Renal cortex interstitium (tissue), 11 donors: ENCODE data around the gene TMC5. TPM values are rescaled to one million over a fixed set of nuclear protein-coding genes. Genes with fewer than 3 reads are reported as not detected.
"Not testable (repeated sequence)": the region's sequence is repeated elsewhere in the genome, so short reads cannot be mapped to it uniquely, and the experiment has no call there.

Experiments used
- DNase-seq, 11 donors: peaks; one replicate each; pipeline ENCODE4 v3.0.0-alpha.2; 2013; ENCODE audit warnings: low read depth in 9 of 11, low spot score in 4 of 11; ENCODE audit errors: extremely low read depth in 1 of 11
- polyA plus RNA-seq, 3 donors: library from polyadenylated mRNA; unstranded; fragments of 120-200 nt; gene quantifications; one replicate each; pipeline ENCODE4 v1.2.1, GENCODE V29; 2013; ENCODE audit not compliant: insufficient read length in 3 of 3

The TMC5 gene
- polyA plus RNA-seq, 3 donors: 0.23 to 0.70 (median 0.62) TPM

DNA sequence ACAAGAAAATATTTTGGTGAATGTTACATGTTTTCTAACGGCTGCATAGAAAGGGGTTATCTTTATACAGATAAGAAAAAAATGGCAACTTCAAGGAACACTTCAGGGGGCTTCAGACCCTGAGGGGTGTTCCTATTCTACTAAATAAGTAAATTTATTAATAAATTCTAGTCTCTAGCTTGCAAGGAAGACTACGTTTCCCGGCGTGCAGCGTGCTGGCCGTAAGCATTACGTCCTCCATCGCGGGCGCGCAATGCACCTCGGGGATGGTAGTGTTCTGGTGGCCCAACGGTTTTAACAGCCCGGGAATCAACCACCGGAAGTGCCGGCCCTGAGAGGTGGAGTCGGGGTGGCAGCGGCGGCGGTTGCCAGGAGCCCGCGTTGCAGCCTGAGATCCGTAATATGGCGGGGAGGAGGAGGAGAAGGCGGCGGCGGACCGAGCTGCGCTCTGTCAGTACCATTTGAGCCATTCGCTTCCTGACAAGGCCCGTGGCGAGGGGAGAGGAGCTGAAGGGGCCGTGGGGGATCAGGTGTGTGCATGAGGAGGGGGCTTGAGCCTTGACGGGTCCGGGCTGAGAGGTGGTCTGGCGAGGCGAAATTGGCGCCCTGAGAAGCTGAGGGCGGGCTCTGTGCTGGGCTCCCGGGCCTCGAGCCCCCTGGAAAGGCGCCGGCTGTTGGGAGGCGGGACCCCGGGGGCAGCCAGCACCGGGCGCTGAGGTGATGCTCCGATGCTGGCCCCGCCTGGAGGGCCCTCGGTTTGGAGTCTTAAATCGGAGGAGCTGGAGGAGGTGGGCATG lies 106.1 kb downstream of the TMC5 start, which contains the start of gene CCP110:
Gene CCP110, plus strand, starts transcription at position 384 of the 797 bp plus-strand sequence. CDS start 3,940 bp downstream, outside the sequence.
- peak; percentile 72 to 96 (median 90) for DNase-seq

GRCh38 chr16:19524356-19524615 lies 106.6 kb downstream of the TMC5 start:
- DNase-seq: no peak

- peak in 2 of 11 donors; percentile 15 to 42 for DNase-seq
These were observed 107.1 kb downstream of the TMC5 start for GRCh38 chr16:19524616-19525384.

DNA sequence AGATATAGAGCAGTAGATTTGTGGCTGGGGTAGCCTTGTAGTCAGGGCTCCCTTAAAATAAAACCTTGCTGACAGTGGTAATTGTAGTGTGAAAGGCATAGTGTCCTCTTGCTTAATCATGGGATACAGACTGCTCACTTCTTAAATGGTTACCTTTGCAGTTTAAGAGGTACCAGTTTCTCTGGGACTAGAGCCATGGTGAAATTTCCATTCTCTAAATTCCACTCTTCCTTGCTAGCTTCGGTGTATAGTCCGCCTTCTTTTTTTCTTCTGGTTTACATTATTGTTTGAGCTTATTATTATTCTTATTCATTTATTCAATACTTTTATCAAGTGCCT lies 107.7 kb downstream of the TMC5 start:
- DNase-seq: no peak

- no peak for DNase-seq
These were observed 109.5 kb downstream of the TMC5 start for GRCh38 chr16:19527161-19527560.

- DNase-seq: no peak
These were observed 111.0 kb downstream of the TMC5 start for GRCh38 chr16:19528666-19529065.

DNA sequence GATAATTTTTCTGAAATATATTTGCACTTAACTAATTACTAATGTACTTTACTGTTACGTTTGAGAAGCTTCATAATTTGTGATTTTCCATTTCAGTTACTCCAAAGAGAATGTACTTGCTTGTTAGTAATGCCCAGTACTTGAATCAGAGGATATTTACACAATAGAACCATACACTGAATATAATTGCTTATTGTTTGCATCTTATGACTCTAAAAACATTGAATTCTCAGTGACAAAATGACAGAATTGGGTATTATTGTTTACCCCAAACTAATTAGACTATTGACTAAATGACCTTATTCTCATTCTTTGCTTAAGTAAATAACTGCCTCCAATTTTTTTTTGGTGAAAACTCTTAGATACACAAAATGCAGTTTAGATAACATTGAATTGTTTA lies 114.9 kb downstream of the TMC5 start:
- DNase-seq: no peak

GRCh38 chr16:19540241-19540970 lies 122.7 kb downstream of the TMC5 start:
- no peak for DNase-seq

DNA sequence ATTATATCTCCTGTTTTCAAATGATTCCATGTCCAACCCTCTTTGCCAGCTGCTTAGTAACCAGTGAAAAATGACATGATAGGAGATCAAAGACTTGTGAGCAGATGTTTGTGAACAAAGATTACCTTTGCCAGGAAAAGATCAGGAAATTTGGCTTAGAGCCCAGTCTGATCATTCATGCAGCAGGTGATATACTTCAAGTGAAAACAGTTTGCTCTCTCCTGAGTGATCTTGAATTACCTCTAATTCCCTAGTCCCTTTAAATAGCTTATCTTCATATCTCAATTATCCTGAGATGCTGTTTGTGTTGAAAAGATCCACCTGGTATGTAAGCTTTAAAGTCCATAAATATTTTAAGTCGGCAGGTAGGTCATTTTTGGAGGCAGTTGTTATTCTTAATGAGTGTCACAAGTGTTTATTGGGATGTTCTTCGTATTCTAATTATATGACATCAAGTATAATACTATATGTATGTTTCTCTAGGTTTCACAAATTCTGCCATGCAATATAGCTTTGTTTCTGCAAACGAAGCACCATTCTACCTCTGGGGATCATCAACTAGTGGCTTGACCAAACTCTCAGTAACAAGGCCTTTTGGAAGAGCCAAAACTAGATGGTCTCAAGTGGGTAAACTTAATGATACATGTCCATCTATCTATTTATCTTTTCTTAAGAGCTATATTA lies 124.6 kb downstream of the TMC5 start:
- DNase-seq: no peak

GRCh38 chr16:19543278-19543996 lies 125.8 kb downstream of the TMC5 start:
- DNase-seq: not testable (repeated sequence)

DNA sequence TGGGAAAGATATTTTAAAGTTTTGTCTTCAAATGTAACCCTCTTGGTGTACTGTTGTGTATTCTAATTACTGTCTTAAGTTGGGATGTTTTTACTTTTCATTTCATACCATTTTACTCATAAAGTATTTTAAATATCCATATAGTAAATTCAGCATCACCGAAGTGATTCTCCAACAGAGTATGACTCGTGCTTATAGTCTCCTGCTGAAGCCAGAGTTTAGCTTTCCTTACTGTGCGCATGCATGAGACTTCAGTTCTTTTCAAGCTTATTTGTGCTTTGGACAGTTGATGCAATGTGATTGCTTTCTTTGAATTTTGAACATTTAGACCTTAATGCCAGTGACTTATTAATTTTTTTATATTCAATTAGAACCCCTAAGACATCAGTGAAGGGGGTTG lies 130.5 kb downstream of the TMC5 start:
- no peak for DNase-seq

Other genes with a start within 250 kb of the TMC5 start
- 10 to 100 TPM in 1 of 3 donors, 1 to 10 TPM in 2; 9.3 to 10.5 (median 9.4) TPM for gene SYT17, start 249.6 kb upstream of the TMC5 start, polyA plus RNA-seq
- under 1 TPM; 0.08 to 0.27 (median 0.17) TPM for gene CLEC19A, start 132.2 kb upstream of the TMC5 start, polyA plus RNA-seq
- 10 to 100 TPM; 58.3 to 76.6 (median 66.8) TPM for gene GDE1, start 104.2 kb downstream of the TMC5 start, polyA plus RNA-seq
- gene CCP110, start 106.1 kb downstream of the TMC5 start, polyA plus RNA-seq: 10 to 100 TPM; 22.8 to 37.1 (median 29.9) TPM
- gene VPS35L, start 137.8 kb downstream of the TMC5 start, polyA plus RNA-seq: 10 to 100 TPM; 60.6 to 65.1 (median 63.9) TPM